NCI-H524 treated with DMSO at 0.1 percent for 48 hours (cell line): ENCODE data around the gene SUMO2.
A peak's percentile ranks its signal among the peaks of the same experiment; 100 is the strongest.
"Not testable (repeated sequence)": the region's sequence is repeated elsewhere in the genome, so short reads cannot be mapped to it uniquely, and the experiment has no call there.

Experiments used
- DNase-seq: peaks from one replicate; lab custom pipeline; 2025; lab: John Stamatoyannopoulos, UW

SUMO2 gene

DNA sequence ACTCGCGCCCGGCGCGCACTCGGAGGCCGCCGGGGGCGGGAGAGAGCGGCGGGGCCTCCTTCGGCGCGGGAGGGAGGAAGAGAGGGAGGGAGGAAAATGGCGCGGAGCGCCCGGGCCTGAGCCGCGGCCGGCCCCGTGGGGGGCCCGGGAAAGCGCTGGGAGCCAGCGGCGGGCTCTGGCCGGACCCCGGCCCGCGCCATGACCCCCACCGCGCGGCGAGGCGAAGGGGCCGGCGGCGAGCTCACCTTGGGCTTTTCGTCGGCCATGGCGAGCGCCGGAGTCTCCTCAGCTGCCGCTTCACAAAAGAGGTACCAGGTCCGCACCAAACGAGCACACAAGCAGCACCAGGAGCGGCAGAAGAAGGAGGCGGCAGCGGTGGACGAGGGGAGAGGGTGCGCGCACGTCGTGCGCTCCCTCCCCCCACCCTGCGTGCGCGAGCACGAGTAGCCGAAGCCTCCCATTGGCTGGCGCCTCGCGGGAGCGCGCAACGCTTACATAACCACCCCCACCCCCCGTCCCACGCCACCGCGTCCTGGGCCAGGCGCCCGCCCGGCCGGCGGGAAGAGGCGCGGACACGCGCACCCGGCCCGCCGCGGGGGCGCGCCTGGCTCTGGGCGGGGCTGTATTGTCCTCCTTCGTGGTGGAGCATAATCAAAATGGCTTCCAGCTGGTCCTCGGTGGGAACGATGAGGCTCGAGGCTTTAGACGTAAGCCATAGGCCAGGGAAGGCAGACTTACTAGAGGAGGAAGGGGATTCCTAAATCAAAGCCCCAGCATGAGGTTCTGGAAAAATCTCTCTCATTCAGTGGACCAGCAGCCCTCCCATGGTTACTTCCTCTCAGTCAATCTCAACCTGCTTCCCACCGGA, at the start of gene SUMO2:
Gene SUMO2, minus strand, starts transcription at position 391 of the 868 bp plus-strand sequence. Its CDS starts 125 bp downstream, at position 266.
- DNase-seq = peak; percentile 84

DNA sequence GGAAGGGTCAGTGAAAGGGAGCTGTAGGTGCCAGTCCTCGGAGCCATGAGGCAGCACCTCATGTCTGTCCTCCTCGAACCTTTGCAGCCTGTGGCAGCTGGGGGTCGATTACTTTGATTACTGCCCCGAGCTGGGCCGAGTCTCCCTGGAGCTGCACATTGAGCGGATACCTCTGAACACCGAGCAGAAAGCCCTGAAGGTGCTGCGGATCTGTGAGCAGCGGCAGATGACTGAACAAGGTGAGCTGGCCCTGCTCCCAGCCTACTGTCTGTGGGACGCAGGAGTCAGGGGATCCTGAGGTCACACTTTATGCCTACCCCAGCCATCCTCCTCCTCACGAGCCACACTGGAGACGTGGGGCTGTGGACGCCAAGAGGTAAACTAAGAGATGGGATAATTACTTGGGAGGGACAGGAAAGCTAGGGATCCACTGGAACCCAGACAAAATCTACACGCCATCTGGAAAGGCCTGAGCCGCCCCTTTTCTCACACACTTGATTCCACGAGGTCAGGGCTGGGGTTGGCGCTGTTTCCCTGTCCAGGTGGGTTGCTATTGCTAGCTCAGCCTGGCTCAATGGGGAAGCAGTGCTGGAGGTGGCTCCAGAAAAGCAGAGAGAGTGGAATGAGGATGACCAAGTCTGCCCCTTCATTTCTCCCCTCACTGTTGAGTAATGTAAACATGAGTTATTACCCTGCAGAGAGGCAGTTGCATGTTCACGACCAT, 49.1 kb upstream of the SUMO2 start:
- no peak for DNase-seq

DNA sequence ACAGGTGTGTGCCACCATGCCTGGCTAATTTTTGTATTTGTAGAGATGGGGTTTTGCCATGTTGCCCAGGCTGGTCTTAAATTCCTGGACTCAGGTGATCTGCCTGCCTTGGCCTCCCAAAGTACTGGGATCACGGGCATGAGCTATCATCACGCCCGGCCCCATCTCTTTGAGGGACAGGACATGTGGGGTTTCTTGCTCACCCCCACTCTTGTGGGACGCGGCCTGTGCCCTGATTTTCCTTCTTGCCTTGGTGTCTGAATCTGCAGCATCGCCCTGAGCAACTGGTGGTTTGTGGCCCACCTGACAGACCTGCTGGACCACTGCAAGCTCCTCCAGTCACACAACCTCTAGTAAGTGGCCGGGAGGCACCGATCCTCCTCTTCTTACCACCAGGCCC, 48.3 kb upstream of the SUMO2 start:
- no peak for DNase-seq

DNA sequence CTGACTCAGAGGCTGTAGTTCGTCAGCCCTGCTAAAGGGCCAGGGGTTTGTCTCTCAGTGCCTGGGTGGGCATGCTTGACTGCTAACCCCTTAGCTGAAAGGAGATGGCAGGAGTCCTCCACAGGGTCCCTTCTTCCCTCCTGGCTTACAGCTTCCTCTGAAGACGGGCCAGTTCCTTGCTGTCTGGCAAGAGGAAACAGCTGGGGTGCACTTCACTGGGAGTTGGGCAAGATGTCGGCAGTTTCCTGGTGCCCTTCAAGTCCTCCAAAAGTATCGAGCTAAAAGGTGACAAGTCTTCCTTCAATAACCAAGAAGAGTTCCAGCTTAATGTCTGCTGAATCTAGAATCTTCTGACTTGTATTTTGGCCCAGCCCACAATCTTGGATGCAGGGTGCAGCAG, 46.1 kb upstream of the SUMO2 start:
- no peak for DNase-seq

DNA sequence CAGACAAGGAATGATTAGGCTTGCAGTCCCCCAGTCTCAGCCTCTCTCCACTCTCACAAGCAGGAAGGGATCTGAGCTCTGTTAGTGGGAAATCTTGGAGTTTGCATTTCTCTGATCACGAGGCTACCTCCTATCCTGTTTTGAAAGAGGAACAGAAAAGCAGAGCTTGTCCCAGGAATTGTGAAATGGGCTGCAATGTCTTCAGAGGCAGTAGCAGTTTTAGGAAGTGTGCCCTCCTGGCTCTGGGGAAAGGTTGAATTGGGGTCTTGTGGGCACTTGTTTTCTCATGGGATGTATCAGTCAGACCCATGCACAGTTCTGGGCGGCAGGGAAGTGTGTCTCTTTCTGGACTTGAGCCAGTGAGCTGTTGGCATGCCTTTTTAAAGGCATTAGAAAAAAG, 45.5 kb upstream of the SUMO2 start:
- DNase-seq = no peak

DNA sequence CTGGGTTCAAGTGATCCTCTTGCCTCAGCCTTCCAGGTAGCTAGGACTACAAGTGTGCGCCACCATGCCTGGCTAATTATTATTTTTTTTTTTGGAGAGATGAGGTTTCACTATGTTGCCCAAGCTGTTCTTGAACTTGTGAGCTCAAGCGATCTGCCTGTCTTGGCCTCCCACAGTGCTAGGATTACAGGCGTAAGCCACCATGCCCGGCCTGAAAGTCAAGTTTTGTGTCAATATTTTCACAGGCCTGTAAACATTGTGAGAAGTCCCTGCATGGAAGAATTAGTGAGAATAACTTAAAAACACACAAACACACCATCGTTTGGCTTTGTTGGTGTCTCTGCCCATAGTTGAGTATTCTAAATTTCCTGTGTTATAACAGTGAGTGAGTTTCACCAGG, 45.0 kb upstream of the SUMO2 start:
- no peak for DNase-seq

DNA sequence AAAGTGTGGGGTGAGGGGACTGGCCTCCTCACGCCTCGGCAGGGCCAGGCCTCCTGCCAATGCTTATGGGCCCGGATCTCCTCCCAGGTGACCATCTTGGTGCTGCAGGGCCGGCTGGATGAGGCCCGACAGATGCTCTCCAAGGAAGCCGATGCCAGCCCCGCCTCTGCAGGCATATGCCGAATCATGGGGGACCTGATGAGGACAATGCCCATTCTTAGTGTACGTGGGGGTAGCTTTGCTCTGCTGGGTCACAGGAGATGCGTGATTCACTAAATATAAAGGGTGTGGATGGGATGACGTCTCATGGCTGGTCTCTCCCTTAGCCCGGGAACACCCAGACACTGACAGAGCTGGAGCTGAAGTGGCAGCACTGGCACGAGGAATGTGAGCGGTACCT, 42.3 kb upstream of the SUMO2 start:
- no peak for DNase-seq

DNA sequence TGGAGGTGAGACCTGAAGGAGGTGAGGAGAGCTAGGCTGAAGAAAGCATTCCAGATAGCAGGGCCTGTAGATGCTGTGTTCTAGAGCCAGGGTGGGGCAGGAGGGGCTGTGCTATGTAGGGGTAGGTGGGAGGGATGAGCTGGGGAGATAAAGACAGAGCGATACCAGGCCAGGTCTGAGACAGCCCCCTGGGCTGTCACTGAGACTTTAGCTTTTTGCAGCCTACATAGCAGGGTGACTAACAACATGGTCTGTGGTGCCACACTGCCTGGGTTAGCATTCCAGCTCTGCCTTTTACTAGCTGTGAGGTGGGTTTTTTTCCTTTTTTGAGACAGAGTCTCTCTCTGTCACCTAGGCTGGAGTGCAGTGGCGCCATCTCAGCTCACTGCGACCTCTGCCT, 37.1 kb upstream of the SUMO2 start:
- no peak for DNase-seq

DNA sequence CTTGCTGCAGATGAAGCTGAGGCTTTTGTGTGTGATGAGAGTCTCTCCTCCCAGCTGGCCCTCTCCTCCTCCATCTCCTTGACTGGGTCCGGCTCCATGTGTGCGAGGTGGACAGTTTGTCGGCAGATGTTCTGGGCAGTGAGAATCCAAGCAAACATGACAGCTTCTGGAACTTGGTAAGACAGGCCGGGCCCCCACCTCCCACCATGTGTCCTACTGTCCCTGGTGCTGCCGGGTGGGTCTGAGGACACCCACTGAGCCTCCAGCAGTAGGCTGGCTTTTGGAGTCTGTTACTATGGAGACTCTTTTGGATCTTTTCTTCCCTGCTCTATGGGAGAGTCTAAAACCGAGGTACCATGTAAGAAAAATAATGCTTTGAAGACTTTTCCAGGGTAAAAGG, 35.4 kb upstream of the SUMO2 start:
- DNase-seq = no peak

DNA sequence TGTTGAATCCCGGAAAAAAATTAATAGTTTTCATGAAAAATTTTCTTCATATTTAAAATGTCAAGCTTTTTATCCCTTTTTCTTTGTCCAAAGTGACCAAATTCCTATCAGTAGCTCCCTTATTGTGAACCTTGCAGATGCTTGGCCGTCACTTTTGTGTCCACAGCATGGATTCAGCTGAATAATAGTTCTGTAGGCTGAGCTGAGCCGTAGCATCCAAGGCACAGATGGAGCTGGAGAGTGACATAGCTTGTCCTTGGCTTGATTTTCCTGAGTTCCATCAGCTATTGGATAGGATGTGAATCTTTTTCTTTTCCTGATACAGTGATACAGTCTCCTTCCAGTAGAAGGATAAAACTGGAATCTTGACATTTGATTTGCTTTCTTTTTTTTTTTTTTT, 26.3 kb upstream of the SUMO2 start:
- no peak for DNase-seq

DNA sequence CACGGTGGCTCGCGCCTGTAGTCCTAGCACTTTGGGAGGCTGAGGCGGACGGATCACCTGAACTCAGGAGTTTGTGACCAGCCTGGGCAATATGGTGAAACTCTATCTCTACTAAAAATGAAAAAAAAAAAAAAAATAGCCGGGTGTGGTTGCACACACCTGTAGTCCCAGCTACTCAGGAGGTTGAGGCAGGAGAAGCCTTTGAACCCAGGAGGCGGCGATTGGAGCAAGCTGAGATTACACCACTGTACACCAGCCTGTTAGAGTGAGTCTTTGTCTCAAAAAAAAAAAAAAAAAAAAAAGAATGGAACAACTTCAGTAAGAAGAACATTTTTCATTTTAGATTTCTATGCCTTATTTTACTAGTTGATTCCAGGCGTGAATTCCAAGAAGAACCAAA, 25.4 kb upstream of the SUMO2 start:
- DNase-seq = no peak

DNA sequence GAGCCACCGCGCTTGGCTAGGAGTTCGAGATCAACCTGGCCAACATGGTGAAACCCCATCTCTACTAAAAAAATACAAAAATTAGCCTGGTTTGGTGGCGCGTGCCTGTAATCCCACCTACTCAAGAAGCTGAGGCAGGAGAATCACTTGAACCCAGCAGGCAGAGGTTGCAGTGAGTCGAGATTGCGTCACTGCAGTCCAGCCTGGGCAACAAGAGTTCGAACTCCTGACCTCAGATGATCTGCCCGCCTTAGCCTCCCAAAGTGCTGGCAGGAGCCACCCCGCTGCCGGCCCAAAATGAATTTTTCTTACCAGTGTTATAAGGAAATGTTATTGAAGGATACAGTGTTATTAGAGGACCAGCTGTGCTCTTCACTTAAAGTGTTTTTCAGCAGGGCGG, 25.0 kb upstream of the SUMO2 start:
- DNase-seq = no peak

DNA sequence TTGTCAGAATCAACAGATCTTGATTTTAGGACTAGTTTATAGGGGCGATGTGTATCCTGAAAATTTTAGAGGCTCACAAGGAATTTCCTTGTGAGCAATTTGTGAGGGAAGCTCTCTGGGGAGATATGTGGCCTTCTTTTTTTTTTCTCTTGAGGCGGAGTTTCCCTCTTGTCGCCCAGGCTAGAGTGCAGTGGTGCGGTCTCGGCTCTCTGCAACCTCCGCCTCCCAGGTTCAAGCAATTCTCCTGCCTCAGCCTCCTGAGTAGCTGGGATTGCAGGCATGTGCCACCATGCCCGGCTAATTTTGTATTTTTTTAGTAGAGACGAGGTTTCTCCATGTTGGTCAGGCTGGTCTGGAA, 24.3 kb upstream of the SUMO2 start:
- not testable (repeated sequence) for DNase-seq

DNA sequence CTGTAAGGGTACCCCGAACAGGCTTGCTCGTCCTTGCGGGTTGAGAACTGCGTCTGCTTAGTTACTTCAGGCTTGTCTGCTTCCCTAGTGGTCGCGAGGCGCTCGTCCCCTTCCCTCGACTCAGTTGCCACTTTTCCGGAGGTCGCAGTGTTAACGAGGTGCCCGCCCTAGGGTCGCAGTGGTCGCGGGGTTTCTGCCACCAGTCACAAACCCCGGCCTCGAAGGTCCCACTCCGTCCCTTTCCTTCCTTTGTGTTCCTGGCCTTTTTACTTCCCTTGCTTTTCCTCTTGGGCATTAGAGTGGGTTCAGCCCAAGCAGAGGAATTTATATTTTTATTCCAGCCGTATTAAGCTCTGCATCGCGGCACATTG, 23.0 kb upstream of the SUMO2 start:
- no peak for DNase-seq

DNA sequence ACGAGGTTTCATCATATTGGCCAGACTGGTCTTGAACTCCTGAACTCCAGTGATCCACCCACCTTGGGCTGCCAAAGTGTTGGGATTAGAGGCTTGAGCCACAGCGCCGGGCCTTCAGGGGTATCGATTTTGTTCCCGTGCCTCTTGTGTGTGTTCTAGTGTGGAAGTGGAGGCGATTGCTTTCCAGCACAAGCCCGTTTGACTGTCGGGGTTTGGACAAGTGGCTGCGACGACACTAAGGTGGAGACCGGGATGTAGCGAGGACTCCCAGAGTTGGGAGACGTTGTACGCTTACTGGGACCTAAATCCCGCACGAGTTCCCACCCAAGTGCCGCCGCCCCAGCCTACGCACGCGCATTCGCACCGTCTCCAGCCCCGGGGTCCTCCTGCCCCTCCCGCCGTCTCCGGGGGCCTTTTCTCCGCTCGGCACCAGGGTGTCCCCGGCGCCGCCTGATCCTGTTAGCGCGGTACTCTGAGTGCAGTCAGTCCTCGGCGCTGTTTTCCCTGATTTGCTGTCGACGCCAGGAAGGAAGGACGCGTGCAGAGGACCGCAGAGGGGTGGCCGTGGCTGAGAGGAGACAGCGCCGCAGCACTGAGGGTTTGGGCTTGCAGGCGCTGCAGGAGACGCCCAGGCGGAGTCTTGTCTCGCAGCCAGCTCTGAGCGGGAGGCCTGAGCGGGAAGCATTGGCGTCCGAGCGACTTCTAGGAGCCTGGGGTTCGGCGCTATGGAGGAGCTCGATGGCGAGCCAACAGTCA, 22.5 kb upstream of the SUMO2 start, which contains the start of gene NUP85:
Gene NUP85, plus strand, starts transcription at position 643 of the 756 bp plus-strand sequence. Its CDS starts 83 bp downstream, at position 726.
- DNase-seq = peak; percentile 97

DNA sequence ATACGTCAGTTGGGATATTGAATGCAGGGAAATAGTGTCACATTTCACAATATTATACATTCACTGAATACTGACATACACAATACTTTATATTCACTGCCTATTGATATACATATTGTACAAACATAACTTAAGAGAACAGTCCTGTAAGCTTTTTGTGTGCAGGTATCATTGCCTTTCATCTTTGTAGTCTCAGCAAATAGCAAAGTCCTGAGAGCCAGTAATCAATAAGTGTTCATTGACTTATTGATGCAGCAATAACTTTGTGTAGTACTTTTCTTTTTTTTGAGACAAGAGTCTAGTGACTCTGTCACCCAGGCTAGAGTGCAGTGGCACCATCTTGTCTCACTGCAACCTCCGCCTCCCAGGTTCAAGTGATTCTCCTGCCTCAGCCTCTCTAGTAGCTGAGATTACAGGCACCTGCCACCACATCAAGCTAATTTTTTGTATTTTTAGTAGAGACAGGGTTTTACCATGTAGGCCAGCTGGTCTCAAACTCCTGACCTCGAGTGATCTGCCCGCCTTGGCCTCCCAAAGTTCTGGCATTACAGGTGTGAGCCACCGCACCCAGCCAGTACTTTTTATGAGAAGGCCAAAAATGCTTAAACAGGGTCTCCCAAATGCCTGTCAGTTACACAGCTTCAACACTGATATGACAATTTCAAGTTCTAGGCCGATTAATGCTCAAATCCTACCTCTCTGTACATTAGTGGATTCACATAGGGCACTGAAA, 17.3 kb upstream of the SUMO2 start:
- no peak for DNase-seq

DNA sequence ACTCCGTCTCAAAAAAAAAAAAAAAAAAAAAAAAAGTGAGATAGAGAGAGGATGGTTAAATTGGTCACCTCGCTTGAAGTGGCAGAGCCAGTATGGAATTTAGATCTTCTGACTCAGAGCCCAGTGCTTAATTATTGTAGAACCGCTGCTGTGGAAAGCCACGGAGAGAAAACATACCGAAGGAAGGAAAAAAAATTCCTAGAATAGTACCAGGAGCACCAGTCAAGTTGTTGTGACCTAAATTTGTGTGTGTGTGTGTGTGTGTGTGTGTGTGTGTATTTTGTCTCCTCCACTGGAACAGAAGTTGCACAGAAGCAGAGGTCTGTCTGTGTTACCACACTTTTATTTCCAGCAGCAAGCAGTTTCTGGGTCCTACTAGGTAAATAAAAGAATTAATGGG, 12.1 kb upstream of the SUMO2 start:
- DNase-seq = no peak

DNA sequence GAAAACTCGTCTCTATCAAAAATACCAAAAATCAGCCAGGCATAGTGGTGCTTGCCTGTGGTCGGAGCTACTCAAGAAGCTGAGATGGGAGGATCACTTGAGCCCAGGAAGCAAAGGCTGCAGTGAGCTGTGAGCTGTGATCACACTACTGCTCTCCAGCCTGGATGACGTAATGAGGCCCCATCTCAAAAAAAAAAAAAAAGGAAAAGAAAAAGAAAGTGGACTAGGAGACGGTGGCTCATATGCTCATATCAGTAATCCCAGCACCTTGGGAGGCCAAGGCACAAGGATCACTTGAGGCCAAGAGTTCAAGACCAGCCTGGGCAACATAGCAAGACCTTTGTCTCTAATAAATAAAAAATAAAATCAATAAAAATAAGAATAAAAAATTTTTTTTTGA, 8.8 kb upstream of the SUMO2 start:
- DNase-seq = no peak

DNA sequence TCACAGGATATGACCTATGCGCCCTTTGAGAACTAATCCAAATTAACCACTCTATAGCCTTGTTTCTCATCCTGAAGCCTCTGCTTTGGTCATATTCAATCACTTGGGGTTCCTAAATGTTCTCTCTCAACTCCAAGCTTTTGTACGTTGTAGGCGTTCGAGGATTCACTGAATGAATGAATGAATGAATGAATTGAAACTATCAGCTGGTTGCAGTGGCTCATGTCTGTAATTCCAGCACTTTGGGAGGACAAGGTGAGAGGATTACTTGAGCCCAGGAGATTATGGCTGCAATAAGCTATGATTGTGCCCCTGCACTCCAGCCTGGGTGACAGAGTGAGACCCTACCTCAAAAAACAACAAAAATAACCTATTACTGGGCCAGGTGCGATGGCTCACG, 5.9 kb upstream of the SUMO2 start:
- no peak for DNase-seq

DNA sequence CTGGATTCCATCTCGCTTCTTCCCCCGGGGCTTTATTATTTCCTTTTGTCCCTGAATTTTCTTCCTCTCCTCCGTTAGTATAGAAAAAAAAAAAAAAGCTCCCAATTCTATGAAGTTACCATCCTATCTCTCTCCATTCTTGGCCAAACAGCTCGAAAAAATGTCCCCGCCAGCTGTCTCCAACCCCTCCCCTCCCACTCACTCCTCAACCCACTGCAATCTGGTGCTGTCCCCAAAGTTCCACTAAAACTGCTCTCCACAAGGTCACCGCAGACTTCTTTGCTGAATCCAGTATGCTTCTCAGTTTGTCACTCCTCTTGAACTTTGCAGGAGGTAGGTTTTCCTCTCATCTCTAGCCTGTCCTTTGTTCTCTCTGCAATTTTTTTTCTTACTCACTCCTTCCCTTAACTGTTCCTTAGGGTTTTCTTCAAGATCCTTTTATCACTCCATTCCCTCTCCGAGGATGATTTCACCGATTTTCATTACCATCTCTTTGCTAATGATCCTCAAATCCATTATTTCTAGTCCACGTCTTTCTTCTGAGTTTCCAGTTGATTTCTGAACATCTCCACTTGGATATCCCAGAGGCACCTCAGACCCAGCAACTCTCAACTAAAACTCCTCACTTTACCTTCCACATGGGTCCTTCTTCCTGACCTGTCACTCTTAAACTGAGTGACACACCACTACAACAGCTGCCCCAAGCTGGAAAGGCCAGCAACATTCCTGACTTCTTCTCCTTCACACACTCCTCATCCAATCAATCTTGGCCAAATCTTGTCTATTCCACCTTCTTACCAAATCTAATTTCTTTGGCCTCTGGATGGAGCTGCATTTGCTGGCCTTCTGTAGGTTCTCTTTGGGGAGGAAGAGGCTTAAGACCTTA, 1.5 kb upstream of the SUMO2 start:
- no peak for DNase-seq

DNA sequence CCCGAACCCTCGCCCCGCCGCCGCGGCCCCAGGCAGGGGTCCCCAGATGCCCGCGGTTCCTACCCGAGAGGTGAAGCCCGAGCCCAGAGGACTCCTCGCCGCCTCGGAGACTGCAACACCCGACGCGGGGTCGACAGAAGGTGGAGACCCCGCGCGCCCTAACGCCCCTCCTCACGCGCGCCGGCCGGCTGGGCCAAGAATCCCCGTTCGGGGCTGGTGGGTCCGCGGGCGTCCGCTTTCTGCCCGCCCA, 515 bp downstream of the SUMO2 start:
- no peak for DNase-seq
